Liver (tissue), 3 donors: ENCODE data around the gene TMEM165.

Experiments
- ATF3 ChIP-seq: IDR thresholded peaks from 2 replicates; pipeline ENCODE4 v1.6.1; 2016; ENCODE audit warnings: antibody characterized with exemption
- CTCF ChIP-seq: fragments of 150-350 bp; IDR thresholded peaks from 2 replicates; pipeline ENCODE4 v1.5.1; 2017; ENCODE audit warnings: improper control_type of control experiment, low read depth, low read length; ENCODE audit not compliant: missing input control
- EGR1 ChIP-seq, 2 donors: IDR thresholded peaks; 2 replicates each; pipeline ENCODE4 v1.6.1; 2016 to 2018; ENCODE audit warnings: antibody characterized with exemption in 2 of 2, low read depth in 2 of 2
- FOXA1 ChIP-seq: IDR thresholded peaks from 2 replicates; pipeline ENCODE4 v1.6.1; 2016; ENCODE audit warnings: antibody characterized with exemption
- HNF4A ChIP-seq, 2 donors: conservative IDR thresholded peaks; 2 replicates each; pipeline ENCODE4 v1.6.1; 2016; ENCODE audit warnings: antibody characterized with exemption in 2 of 2, mild to moderate bottlenecking in 2 of 2
- HNF4G ChIP-seq: IDR thresholded peaks from 2 replicates; pipeline ENCODE4 v1.6.1; 2016; ENCODE audit warnings: antibody characterized with exemption
- MAX ChIP-seq: IDR thresholded peaks from 2 replicates; pipeline ENCODE4 v1.6.1; 2016; ENCODE audit warnings: antibody characterized with exemption
- RAD21 ChIP-seq, 2 donors: IDR thresholded peaks; 2 replicates each; pipeline ENCODE4 v1.6.1; 2016; ENCODE audit warnings: antibody characterized with exemption in 2 of 2, mild to moderate bottlenecking in 2 of 2
- RXRA ChIP-seq, 2 donors: IDR thresholded peaks; 2 replicates each; pipeline ENCODE4 v1.6.1; 2017 to 2018; ENCODE audit warnings: antibody characterized with exemption in 2 of 2, mild to moderate bottlenecking in 1 of 2
- SP1 ChIP-seq: IDR thresholded peaks from 2 replicates; pipeline ENCODE4 v1.6.1; 2018; ENCODE audit warnings: antibody characterized with exemption, mild to moderate bottlenecking
- TAF1 ChIP-seq: conservative IDR thresholded peaks from 2 replicates; pipeline ENCODE4 v1.6.1; 2016; ENCODE audit warnings: antibody characterized with exemption, mild to moderate bottlenecking
- TF ChIP-seq, protein P1 (sequence below): IDR thresholded peaks from 2 replicates; pipeline ENCODE4 v1.6.1; 2016; ENCODE audit warnings: antibody characterized with exemption
- TF ChIP-seq, protein P2 (sequence below): IDR thresholded peaks from 2 replicates; pipeline ENCODE4 v1.6.1; 2016; ENCODE audit warnings: antibody characterized with exemption, mild to moderate bottlenecking
- donor health status: healthy.
- donor health status: healthy.

DNA sequence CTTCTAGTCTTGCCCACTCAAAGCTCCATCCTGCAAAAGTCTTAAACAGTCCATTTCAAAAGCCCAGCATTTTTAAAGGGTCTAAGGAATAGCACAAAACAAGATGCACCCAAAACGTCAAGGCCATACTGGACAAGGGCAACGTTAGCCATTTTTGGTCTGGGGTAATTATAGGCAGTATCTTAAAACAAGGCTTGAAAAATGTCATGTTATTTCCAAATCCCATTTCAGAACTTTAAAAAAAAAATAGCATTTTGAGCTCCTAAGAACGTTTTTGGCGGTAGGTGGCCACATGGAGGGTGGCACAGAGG is 584 bp upstream of the TMEM165 start:
- TF ChIP-seq CTCF = no peak
- no peak for TF ChIP-seq HNF4G
- TF ChIP-seq, protein P1, sequence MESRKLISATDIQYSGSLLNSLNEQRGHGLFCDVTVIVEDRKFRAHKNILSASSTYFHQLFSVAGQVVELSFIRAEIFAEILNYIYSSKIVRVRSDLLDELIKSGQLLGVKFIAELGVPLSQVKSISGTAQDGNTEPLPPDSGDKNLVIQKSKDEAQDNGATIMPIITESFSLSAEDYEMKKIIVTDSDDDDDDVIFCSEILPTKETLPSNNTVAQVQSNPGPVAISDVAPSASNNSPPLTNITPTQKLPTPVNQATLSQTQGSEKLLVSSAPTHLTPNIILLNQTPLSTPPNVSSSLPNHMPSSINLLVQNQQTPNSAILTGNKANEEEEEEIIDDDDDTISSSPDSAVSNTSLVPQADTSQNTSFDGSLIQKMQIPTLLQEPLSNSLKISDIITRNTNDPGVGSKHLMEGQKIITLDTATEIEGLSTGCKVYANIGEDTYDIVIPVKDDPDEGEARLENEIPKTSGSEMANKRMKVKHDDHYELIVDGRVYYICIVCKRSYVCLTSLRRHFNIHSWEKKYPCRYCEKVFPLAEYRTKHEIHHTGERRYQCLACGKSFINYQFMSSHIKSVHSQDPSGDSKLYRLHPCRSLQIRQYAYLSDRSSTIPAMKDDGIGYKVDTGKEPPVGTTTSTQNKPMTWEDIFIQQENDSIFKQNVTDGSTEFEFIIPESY = no peak
- TF ChIP-seq TAF1 = no peak
- TF ChIP-seq SP1 = no peak
- TF ChIP-seq RXRA (IDR thresholded peaks at IDR 0.05) = no peak
- TF ChIP-seq MAX = no peak
- TF ChIP-seq FOXA1 = no peak
- peak in 1 of 2 donors; percentile 16 for TF ChIP-seq RAD21 (IDR thresholded peaks at IDR 0.05)
- TF ChIP-seq EGR1 (IDR thresholded peaks at IDR 0.05; ENCODE audit: low read depth in 2 of 2) = no peak
- TF ChIP-seq, protein P2, sequence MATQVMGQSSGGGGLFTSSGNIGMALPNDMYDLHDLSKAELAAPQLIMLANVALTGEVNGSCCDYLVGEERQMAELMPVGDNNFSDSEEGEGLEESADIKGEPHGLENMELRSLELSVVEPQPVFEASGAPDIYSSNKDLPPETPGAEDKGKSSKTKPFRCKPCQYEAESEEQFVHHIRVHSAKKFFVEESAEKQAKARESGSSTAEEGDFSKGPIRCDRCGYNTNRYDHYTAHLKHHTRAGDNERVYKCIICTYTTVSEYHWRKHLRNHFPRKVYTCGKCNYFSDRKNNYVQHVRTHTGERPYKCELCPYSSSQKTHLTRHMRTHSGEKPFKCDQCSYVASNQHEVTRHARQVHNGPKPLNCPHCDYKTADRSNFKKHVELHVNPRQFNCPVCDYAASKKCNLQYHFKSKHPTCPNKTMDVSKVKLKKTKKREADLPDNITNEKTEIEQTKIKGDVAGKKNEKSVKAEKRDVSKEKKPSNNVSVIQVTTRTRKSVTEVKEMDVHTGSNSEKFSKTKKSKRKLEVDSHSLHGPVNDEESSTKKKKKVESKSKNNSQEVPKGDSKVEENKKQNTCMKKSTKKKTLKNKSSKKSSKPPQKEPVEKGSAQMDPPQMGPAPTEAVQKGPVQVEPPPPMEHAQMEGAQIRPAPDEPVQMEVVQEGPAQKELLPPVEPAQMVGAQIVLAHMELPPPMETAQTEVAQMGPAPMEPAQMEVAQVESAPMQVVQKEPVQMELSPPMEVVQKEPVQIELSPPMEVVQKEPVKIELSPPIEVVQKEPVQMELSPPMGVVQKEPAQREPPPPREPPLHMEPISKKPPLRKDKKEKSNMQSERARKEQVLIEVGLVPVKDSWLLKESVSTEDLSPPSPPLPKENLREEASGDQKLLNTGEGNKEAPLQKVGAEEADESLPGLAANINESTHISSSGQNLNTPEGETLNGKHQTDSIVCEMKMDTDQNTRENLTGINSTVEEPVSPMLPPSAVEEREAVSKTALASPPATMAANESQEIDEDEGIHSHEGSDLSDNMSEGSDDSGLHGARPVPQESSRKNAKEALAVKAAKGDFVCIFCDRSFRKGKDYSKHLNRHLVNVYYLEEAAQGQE = no peak
- TF ChIP-seq ATF3 = no peak
- no peak for TF ChIP-seq HNF4A (conservative IDR thresholded peaks at IDR 0.05)
